ACC112 (cell line): ENCODE results near the gene MRPS16.
A peak's percentile ranks its signal among the peaks of the same experiment; 100 is the strongest.

Experiments used
- H2AFZ ChIP-seq: fragments of 200-600 bp; sonication (generic); one replicate; pipeline ENCODE4 v1.6.0; 2017; ENCODE audit warnings: antibody characterized with exemption, low read length; ENCODE audit not compliant: unreplicated experiment
- H3K27ac ChIP-seq: fragments of 200-600 bp; sonication (generic); 2 replicates; pipeline ENCODE4 v1.5.1; 2014; ENCODE audit warnings: low read depth, mild to moderate bottlenecking, antibody characterized with exemption, low read length, moderate library complexity
- H3K27me3 ChIP-seq: fragments of 200-600 bp; sonication (generic); 2 replicates; pipeline ENCODE4 v1.6.1; 2014; ENCODE audit warnings: mild to moderate bottlenecking, antibody characterized with exemption, low read length, moderate library complexity, mixed read lengths; ENCODE audit not compliant: insufficient read depth
- H3K36me3 ChIP-seq: fragments of 200-600 bp; sonication (generic); 2 replicates; pipeline ENCODE4 v1.6.1; 2016; ENCODE audit warnings: mild to moderate bottlenecking, antibody characterized with exemption, low read length, moderate library complexity, mixed read lengths; ENCODE audit not compliant: insufficient read depth
- H3K4me1 ChIP-seq: fragments of 200-600 bp; sonication (generic); one replicate; pipeline ENCODE4 v1.6.1; 2016; ENCODE audit warnings: low read length, mixed read lengths; ENCODE audit not compliant: insufficient read depth, unreplicated experiment, control insufficient read depth
- H3K4me3 ChIP-seq: fragments of 200-600 bp; sonication (generic); 2 replicates; pipeline ENCODE4 v1.5.1; 2014; ENCODE audit warnings: mild to moderate bottlenecking, low read depth, low read length
- H3K79me2 ChIP-seq: fragments of 200-600 bp; sonication (generic); one replicate; pipeline ENCODE4 v1.6.0; 2016; ENCODE audit warnings: low read length; ENCODE audit not compliant: control insufficient read depth, unreplicated experiment, insufficient read depth

Gene MRPS16

DNA sequence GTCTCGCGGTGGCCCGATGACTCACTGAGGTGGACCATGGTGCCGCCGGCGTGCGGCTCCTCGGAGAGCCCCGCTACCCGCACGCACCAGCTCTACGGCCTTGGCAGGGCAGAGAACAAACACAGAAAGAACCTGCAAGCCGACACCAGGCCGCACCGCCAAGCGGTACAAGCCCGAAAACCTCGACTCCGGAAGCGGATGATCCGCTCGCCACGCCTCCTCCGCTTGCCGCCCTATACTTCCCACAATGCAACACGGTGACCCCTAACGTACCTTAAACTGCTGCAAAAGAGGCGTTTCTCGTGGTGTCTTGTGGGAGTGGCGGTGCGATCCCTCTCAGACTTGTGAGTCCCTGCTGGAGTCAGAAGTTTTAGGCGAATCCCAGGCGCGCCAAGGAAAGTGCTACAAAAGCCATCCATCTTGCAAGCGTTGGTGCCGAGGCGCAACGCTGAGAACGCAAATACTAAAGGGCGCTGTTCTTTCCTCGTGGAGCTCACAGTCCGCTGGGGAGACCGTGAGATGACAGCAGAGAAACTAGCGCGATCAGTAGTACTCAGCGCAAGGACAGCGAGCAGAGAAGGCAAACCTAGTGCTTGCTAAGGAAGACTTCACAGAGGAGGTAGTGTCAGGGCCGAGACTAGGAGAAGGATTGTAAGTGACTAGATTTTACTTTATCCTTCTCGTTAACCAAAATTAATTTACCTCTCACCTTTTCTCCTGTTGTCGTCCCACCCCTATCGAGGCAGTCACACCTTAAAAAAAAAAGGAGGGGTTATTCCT, at the start of gene MRPS16:
Gene MRPS16, minus strand, starts transcription at position 200 of the 780 bp plus-strand sequence. Its CDS starts 162 bp downstream, at position 38.
- Histone ChIP-seq H3K4me1 (peaks cover 23% of the 10 kb centered on the region), H3K27me3 (no peaks in the 10 kb centered on the region), H3K79me2 (peaks cover 47% of the 10 kb centered on the region), H2AFZ (peak within 1 kb of the TSS; percentile 99), H3K36me3 (peaks cover 5% of the 10 kb centered on the region; the same call in 1 of the 2 replicates), H3K27ac (peak within 1 kb of the TSS; percentile 94), H3K4me3 (peak within 1 kb of the TSS; percentile 100)

DNA sequence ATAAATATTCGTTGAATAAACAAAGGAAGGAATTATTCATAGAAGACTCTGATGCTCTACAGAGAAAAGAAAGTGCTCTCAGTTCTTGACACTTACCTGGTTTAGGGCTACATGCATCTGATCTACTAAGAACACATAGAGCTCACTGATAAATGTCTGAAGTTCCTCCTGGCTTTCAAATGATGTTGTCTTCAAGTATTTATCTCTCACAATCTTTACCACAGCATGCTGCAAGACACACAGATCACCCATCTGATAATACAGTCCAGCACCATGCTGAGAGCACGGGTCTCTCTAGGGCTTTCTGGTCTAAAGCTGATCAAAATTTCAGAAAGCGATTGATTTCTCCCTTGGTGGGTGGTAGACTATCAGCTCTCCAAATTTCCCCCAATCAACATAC, 44.5 kb upstream of the MRPS16 start:
- Histone ChIP-seq H3K4me3 (no peak overlapping the region), H3K27me3 (no peaks in the 10 kb centered on the region), H3K36me3 (no peaks in the 10 kb centered on the region), H2AFZ (no peak overlapping the region), H3K4me1 (no peaks in the 10 kb centered on the region), H3K27ac (no peak overlapping the region), H3K79me2 (no peaks in the 10 kb centered on the region)

DNA sequence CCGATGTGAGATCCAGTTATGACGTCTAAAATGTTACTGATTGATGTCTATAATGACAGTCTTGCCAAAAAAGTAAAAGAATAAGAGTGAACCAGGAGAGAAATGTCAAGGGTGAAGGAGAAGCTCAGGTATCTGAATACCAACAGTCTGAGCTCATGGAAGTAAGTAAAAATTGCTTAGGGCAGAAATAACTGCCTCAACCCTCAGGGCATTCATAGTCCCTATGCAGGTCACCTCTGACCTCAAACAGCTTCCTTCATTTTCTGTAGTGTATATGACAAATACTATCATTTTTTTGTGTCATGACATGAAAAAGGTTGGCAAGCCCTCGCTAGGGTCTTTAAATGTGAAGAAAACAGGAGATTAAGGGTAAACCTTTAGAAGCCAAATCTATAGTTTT, 41.0 kb upstream of the MRPS16 start:
- Histone ChIP-seq H3K4me3 (no peak overlapping the region), H3K79me2 (no peaks in the 10 kb centered on the region), H3K36me3 (no peaks in the 10 kb centered on the region), H2AFZ (no peak overlapping the region), H3K27ac (no peak overlapping the region), H3K4me1 (no peaks in the 10 kb centered on the region), H3K27me3 (no peaks in the 10 kb centered on the region)

DNA sequence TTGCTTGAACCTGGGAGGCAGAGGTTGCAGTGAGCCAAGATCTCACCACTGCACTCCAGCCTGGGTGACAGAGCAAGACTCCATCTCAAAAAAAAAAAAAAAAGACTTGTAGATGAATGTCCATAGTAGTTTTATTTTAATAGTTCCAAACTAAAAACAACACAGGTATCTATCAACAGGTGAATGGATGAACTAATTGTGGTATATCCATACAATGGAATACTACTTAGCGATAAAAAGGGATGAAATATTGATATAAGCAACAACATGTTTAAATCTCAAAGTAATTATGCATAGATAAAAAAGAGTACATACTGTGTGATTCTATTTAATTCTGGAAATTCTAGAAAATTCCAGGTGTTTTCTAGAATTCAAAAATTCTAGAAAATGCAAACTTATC, 37.5 kb upstream of the MRPS16 start:
- no peak overlapping the region for H3K27ac ChIP-seq
- no peaks in the 10 kb centered on the region for H3K36me3 ChIP-seq
- no peak overlapping the region for H3K4me3 ChIP-seq
- no peaks in the 10 kb centered on the region for H3K27me3 ChIP-seq
- no peaks in the 10 kb centered on the region for H3K79me2 ChIP-seq
- H2AFZ ChIP-seq, result no peak overlapping the region
- H3K4me1 ChIP-seq, result no peaks in the 10 kb centered on the region

DNA sequence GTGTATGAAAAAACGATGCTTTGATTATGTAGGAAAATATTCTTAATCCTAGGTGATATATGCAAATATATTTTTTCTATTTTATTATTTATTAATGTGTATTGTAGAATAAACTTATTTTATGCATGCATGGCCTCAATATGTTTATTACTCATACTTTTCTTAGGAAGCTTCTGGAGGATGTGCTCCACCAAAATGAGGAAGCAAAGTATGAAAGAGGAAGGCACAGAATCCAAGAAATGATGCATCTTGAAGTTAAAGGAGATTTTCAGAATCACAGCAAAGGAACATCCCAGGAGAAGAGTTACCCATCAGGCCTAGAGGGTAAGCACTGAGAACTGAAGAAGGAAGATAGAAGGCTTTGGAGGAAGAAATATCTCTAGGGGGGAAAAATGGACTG, 35.0 kb upstream of the MRPS16 start:
- Histone ChIP-seq H3K36me3 (no peaks in the 10 kb centered on the region), H3K4me3 (no peak overlapping the region), H3K79me2 (no peaks in the 10 kb centered on the region), H3K27me3 (no peaks in the 10 kb centered on the region), H3K4me1 (no peaks in the 10 kb centered on the region), H2AFZ (no peak overlapping the region), H3K27ac (no peak overlapping the region)

DNA sequence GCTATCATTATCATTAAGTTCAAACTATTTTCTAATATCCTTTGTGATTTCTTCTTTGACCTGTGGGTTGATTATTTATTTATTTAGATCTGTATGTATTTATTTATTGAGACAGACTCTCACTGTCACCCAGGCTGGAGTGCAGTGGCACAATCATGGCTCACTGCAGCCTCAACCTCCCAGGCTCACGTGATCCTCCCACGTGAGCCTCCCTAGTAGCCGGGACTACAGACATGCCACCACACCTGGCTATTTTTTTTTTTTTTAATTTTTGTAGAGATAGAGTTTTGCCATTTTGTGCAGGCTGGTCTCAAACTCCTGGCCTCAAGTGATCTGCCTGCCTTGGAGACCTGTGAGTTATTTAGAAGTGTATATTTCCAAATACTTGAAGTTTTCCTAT, 28.7 kb upstream of the MRPS16 start:
- no peak overlapping the region for H2AFZ ChIP-seq
- no peaks in the 10 kb centered on the region for H3K27me3 ChIP-seq
- H3K27ac ChIP-seq, result no peak overlapping the region
- no peaks in the 10 kb centered on the region for H3K79me2 ChIP-seq
- no peak overlapping the region for H3K4me3 ChIP-seq
- peaks cover 4% of the 10 kb centered on the region for H3K4me1 ChIP-seq
- H3K36me3 ChIP-seq, result no peaks in the 10 kb centered on the region

DNA sequence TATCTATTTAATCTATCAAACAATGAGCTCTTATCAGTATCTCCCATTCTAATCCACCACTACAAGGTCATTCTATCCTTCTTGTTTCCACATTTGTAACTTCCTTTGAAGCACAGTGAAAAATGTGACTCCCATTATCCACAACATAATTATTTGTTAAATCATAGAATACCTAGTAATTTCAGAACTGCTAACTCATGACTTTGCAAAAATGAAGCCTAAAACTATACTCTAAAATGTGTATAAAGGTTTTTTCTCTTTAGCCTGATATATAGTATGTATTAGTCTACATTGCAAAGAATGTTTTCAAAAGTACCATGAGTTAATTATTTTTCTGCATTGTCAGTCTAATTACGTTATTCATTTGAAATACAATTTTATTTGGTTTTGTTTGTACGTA, 12.0 kb upstream of the MRPS16 start:
- Histone ChIP-seq H3K79me2 (no peaks in the 10 kb centered on the region), H3K4me1 (peaks cover 6% of the 10 kb centered on the region), H3K4me3 (no peak overlapping the region), H3K27me3 (no peaks in the 10 kb centered on the region), H3K36me3 (no peaks in the 10 kb centered on the region), H2AFZ (no peak overlapping the region), H3K27ac (no peak overlapping the region)

DNA sequence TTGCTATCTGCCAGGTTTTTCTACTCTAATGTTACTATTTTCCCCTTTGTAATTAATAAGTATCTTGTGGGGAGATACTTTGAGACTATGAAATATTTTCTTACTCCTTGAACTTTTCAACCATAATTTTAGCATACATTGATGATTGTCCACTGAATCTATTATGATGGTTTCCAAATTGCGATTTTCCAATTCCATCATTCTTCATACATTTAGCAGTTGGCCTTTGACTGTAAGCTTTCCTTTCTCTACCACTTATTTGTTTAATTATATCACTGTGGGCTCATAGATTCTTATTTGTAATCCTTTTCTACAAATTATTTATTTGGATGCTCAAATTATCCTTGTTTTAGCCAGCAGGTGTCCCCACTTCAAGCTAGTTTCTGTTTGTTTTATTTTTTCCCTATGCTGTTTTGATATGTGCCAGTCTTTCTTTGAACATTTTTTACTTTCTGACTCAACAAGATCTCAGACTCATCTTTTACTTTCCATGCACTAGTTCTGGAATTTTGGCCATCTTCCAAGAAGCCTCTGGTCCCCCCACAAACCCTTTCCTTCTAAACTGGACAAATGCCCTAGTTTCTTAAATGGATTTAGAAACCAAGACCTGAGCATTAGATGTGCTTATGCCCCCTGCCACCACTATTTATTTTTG, 11.4 kb upstream of the MRPS16 start:
- no peaks in the 10 kb centered on the region for H3K36me3 ChIP-seq
- peak overlapping the region; percentile 42 for H2AFZ ChIP-seq
- H3K27me3 ChIP-seq, result no peaks in the 10 kb centered on the region
- H3K4me3 ChIP-seq, result no peak overlapping the region
- no peak overlapping the region; the same call in 1 of the 2 replicates for H3K27ac ChIP-seq
- H3K4me1 ChIP-seq, result peaks cover 6% of the 10 kb centered on the region
- no peaks in the 10 kb centered on the region for H3K79me2 ChIP-seq

DNA sequence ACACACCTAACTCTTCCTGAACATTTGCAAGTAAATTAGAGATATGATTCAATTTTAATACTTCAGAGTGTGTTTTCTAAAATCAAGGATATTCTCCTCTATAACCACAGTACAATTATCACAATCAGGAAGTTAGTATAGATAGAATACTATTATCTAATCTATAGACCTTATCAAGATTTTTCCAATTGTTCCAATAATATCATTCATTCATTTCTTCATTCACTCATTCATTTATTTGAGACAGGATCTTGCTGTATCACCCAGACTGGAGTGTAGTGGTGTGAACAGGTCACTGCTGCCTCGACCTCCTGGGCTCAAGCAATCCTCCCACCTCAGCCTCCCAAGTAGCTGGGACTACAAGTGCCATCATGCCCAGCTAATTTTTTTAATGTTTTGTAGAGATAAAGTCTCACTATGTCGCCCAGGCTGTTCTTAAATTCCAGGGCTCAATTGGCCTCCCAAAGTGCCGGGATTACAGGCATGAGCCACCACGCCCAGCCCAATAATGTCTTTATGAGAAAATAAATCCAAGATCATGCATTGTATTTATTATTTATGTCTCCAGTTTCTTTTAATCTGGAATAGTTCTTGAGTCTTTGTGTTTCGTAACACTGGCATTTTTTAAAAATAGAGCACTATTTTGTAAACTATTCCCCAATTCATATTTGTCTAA, 10.6 kb upstream of the MRPS16 start:
- Histone ChIP-seq H3K79me2 (no peaks in the 10 kb centered on the region), H3K4me3 (no peak overlapping the region), H2AFZ (peak overlapping the region; percentile 42), H3K36me3 (no peaks in the 10 kb centered on the region), H3K27me3 (no peaks in the 10 kb centered on the region), H3K27ac (no peak overlapping the region), H3K4me1 (peaks cover 6% of the 10 kb centered on the region)

DNA sequence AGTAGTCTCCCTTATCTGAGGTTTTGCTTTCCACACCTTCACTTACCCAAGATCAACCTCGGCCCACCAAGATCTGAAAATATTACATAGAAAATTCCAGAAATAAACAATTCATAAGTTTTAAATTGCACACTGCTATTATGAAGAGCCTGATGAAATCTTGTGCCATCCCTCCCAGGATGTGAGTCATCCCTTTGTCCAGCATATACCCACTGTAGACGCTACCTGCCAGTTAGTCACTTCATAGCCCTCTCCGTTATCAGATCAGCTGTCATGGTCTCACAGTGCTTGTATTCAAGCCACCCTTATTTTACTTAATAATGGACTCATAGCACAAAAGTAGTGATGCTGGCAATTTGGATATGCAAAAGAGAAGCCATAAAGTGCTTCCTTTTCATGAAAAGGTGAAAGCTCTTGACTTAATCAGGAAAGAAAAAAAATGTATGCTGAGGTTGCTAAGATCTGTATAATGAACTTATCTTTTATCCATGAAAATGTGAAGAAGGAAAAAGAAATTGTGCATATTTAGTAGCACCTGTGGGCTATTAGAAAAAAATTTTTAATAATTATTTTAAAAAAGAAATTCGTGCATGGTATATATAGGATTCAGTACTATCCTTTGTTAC, 9.8 kb upstream of the MRPS16 start:
- Histone ChIP-seq H3K4me1 (peaks cover 6% of the 10 kb centered on the region), H3K79me2 (no peaks in the 10 kb centered on the region), H3K27me3 (no peaks in the 10 kb centered on the region), H2AFZ (no peak overlapping the region), H3K36me3 (no peaks in the 10 kb centered on the region), H3K4me3 (no peak overlapping the region), H3K27ac (no peak overlapping the region)
